ENCODE measurements around the gene ASB18.
A peak's percentile ranks its signal among the peaks of the same experiment; 100 is the strongest.

The ASB18 gene

GRCh38 chr2:236205867-236206645, 58.1 kb downstream of the ASB18 start:
- DNase-seq: no peak

- DNase-seq: no peak
Observed at GRCh38 chr2:236204953-236205352, 59.3 kb downstream of the ASB18 start.

- no peak for DNase-seq
Observed at GRCh38 chr2:236200378-236200777, 63.8 kb downstream of the ASB18 start.

- no peak for DNase-seq
Observed at GRCh38 chr2:236196366-236196765, 67.8 kb downstream of the ASB18 start.

DNA sequence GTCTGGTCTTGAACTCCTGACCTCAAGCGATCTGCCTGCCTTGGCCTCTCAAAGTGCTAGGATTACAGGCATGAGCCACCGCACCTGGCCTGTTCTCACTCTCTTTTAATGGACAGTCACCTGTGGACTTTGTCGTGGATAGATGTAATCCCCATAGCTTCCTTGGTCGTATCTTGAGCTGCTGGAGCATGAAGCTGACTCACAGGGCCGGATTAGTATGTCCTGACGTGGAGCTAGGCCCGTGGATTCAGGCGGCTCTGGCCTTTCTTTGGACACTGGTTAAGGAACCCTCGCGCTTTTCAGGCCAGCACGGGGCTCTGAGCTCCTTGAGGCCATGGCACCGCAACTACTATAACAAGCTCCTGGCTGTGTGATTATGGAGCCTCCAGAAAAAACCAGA, 68.5 kb downstream of the ASB18 start:
- no peak for DNase-seq

DNA sequence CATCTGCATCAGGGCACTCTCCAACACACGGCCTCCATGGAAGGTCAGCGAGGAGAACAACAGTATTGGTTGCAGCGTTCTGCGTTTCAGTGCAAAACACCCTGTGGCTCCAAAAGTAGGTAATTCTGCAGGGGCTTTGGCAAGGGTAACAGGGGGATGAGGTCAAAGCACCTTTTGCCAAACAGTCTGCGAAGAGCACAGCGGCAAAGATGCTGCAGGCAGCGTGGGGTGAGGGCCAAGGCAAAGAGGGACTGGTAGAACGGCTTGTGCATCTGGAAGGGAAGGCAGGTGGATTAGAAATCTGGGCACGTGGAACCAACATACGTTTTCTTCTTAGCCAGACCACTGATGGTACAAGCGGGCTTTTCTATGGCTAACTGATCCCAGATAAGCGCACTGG, 69.4 kb downstream of the ASB18 start:
- DNase-seq: no peak

DNA sequence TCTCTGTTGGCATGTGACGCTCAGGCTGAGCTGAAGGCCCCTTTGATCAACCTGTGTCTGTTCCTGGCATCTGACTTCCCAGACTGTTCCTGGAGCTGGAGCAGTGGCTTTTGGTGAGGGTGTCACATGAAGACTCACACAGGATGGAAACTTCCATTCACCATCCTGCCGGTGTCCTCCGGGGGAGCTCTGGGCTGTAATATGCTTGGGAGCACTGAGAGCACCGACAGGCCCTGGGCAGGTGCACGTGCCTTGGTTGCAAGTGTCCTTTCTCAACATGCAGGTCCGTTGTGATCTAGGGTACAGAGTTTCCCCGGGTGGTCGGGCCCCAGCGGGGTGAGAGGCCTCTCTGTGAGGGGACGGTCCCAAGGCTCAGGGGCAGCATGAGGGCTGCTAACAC, 71.2 kb downstream of the ASB18 start:
- DNase-seq: no peak

DNA sequence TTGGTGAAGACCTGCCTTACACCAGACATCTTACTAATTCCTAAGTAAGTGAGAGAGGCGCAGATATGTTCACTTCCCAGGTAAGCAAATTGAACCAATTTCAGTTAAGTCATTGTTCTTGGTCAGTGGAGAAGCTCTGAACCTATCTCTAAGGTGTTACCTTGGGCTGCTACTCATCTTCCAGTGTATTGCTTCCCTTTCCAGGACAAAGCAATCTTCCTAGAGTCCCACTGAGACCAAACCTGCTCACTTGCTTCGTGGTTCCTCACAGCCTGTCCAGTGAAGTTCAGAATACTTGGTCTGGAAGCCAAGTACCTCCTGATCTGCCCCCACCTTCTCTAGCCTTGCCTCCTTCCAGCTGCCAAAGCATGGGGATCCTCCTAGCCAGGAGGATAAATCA, 73.5 kb downstream of the ASB18 start:
- no peak for DNase-seq

GRCh38 chr2:236184701-236185100, 79.5 kb downstream of the ASB18 start:
- DNase-seq: no peak

DNA sequence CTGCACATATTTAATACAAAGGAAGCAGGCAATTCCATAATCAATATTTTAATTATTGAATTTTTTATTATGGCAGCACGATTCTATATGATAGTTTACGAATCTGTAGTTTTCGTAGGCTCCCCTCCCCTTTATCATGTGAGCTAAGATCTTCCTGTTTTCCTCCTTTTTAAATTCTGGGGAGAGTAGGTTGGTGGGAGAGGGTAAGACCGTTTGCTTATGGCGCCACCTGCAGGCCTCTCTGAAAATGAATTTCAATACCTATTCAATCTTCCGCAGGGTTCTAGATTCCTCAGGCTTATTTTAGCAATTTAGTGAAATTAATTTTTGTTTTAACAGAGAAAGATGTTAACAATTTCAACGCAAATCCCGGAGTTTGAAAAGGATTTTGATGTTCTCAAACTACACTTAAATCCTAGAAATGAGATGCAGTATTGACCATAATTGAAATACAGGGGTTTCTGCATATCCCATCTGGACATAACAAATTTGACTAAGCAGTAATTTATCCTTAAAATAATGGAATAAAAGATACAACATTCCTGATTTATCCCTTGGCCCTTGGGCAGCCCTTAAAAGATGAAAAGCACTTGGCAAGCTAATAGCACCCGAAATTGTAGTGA, 83.3 kb downstream of the ASB18 start:
- DNase-seq: no peak

DNA sequence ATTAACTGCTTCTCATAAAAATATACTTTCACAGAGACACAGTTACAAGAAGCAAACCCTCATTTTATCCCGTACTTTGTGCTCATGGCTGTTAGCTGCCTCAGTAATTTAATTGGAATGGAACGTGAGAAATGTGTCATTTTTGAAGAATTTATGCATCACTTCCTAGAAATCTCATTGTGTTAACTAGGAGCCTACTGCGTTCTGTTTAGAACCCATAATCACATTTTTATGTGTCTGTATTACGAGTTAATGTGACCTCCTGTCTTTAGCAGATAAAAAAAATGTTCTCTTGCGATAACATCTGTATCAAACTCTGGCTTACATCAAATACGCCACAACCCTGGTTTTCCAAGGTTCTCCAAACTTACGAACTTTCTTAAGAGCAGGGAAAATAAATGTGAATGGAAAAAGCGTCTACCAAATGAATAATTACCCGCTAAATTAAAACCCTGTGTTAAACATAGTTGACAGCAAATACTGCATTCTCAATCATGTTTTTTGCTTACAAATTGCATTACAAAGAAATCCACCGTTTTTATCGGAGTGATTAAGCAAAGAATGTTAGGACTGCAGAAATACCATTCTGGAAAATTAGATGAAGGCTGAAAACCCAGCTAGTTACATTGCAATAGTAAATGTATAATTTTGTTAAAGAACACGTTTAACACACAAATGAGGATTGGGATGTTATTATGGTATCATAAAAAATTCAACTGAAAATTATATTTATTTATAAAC, 84.0 kb downstream of the ASB18 start:
- DNase-seq: no peak

GRCh38 chr2:236179236-236180075, 84.8 kb downstream of the ASB18 start:
- DNase-seq: no peak

DNA sequence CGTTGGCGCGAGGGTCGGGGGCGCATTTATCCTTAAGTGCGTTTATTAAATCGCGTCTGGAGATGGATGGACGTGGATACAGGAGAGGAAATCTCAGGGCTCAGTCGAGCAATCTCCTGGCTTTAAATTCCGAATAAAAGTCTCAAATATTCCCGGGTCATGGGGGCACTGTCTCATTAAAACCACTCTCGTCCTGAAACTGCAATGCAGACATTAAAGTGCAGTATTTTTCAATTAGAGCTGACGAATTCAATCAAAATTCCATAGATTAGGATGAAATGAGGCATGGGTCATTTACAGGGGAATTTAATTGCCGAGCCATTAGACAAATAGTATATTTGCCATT, 85.3 kb downstream of the ASB18 start:
- no peak for DNase-seq

GRCh38 chr2:236177967-236178889, 86.0 kb downstream of the ASB18 start:
- DNase-seq: peak; percentile 19

DNA sequence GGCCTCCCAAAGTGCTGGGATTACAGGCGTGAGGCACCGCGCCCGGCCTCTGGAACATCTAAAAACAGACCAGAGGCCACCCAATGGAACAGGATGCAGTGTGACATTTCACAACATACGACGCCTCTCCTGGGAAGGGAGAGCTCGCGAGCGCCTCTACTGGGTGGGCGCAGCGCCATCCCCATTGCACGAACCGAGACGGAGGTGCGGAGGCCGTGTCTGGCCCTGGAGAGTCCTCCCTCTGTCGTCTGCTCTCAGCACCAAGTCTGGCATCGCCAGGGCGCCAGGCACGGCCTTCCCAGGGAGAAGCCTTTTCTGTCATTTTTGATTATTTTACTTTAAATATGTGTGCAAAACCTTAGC, 86.6 kb downstream of the ASB18 start:
- no peak for DNase-seq

DNA sequence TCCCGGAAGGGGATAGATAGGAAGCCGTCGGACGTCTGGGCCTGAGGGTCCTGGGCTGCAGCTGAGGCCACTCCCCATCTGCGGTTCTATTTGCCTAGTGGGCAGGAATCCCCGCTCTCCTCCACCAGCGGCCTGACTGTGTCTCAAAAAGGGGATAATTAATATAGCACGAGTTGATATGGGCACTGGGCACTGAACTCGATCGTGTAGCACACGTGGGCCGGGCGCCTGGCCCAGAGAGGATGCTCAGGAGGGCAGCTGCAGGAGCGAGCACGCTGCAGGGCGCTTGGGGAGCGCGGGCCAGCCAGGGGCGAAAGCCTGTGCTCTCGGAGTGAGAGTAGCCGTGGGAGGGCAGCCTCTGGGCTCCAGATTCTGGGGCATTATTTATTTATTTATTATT, 87.3 kb downstream of the ASB18 start:
- no peak for DNase-seq

- DNase-seq: no peak
Observed at GRCh38 chr2:236176417-236176816, 87.8 kb downstream of the ASB18 start.

- DNase-seq: no peak
Observed at GRCh38 chr2:236175548-236176150, 88.6 kb downstream of the ASB18 start.

DNA sequence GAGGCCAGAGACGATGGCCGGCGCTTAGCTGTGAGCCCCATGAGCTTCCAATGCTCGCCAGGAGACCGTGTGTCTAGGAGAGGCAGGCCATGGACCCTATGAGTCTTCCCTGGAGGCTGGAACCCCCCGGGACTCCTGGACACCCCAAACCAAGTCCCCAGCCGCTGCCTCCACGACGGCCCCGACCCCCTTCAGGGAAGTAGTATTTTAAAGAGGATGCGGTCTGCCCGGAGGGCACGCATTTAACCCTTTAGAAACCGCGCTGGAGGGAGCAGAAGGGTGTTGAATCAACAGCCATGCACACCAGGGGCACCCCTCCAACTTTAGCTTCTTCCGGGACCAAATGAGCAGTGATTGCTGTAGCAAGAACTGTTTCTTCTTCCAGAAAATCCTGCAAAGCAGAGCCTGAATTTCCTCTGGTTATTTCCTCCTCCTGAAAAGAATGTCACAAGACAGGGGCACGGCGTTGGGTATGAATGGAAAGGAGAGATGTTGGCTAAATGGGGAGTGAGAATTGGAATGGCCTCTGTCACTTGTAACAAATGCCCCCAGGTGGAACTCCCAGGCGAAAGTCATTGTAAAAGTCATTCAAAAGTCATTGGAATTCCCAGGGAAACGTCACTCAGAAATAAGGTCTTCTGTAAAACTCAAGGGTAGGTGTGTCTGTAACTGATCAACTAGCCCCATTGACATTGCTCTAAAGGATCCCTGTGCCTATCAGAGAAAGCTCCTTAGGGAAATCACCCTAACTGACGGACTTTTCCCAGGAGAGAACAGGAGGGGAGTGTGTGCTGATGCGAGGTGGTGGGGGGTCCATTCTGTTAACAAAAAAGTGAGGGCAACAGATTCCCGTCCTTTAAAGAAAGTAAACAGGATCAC, 90.2 kb downstream of the ASB18 start:
- no peak for DNase-seq

DNA sequence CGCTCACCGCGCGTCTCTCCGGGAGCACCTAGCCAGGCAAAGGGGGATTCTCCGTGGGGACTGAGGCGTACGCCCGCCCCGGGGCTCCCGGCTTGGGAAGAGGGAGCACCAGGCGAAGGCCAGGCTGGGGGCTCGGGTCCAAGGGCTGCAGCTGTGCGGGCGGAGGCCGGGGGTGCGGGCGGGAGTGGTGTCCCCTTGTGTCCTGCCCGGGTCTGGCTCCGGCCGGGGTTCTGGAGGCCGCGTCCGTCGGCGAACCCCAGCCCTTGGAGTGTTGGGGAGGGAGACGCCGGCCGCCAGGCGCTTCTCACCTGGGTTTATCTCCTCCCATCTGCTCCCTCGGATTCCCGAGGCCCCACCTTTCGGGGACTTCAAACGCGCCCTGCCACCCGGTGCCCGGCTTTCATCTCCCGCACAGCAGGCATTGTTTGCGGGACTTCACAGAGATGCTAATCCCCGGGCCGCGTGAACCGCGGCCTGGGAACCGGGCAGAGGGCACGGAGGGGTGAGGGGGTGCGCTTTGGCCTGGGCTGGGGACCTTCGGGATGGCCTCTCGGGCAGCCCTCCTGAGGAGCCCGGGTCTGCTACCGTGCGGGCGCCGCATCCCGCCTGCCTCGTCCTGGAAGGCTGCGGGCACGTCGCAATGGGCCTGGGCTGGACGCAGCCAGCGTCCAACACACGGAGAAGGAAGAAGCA, 91.0 kb downstream of the ASB18 start:
- no peak for DNase-seq

All from NCI-H510A (cell line).